Mucosa of gallbladder (tissue), 1 donor: ENCODE results near the gene FKBP1A. TPM values are rescaled to one million over a fixed set of nuclear protein-coding genes. Genes with fewer than 3 reads are reported as not detected.
"Not testable (repeated sequence)": the region's sequence is repeated elsewhere in the genome, so short reads cannot be mapped to it uniquely, and the experiment has no call there.

Experiments used
- DNase-seq: peaks from one replicate; pipeline ENCODE4 v3.0.0-alpha.2; 2020; ENCODE audit warnings: low spot score
- total RNA-seq: library from RNA; stranded (reverse); gene quantifications from one replicate; pipeline ENCODE4 v1.2.1, GENCODE V29; 2021
- donor health status: DM: no; HTN: no; CAD: no.

The FKBP1A gene
- total RNA-seq, 1 donor from 2014 or later: 177 TPM

DNA sequence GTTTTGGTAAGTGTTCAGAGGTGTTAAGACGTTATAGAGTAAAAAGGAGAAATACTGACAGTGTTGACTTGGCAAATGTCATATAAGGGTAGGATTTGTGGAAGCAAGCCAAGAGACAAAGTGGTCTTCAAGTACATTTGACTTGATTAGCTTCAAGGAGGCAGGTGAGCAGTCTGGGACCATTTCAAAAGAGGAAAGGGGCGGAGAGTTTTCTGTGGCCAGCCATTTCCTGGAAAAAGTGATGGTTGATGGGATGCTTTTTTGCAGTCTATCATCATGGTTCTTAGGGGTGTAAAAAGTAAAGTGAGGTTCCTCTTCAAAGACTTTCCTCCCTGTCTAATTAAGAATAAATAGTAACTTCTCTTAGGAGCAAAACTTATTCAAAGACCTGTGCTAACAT is 28.7 kb downstream of the FKBP1A start:
- DNase-seq: no peak

DNA sequence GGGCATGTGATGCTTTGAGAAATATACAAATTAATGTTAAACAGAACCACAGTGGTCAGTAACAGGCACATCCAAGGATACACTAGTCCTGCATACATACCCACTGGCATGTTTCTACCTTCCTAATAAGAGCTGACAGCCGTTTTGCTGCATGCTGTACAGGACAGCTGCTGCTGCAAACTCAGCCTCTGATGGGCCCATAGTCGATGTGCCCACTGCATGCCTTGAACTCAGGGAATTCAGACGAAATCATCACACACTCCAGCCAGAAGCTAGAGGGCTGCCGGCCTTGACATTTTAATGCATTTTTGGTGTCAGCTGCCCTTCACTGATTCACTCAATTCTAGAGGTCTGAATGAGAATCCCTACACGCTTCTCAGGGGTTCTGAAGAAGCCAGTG is 29.3 kb downstream of the FKBP1A start:
- no peak for DNase-seq

- no peak for DNase-seq
Measured at GRCh38 chr20:1362484-1362883, 30.4 kb downstream of the FKBP1A start.

DNA sequence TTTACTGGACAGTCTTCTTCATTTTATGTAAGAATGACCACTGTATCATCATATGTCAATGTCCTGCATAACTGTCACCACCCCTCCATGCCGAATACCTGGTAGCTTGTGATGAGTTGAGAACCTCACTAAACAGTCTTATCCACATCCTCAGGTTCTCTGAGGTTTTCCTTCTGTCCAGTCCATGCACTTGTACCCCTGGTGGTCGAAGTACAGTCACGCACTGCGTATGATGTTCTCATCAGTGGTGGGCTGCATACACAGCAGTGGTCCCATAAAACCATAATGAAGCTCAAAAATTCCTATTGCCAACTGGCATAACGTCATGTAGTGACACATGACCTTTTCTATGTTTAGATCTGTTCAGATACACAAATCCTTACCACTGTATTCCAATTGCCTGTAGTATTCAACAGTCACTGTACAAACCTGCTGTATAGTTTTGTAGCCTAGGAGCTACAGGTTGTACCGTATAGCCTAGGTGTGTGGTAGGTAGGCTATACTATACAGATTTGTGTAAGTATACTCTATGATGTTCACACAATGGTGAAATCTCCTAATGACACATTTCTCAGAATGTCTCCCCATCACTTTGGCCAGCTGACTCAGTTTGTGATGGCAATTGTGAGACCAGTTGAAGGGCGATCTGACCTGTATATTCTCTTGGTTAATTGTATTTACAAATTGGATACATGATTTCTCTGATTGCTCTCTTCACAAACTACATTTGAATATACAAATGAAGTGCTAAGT is 32.6 kb downstream of the FKBP1A start:
- DNase-seq: no peak

DNA sequence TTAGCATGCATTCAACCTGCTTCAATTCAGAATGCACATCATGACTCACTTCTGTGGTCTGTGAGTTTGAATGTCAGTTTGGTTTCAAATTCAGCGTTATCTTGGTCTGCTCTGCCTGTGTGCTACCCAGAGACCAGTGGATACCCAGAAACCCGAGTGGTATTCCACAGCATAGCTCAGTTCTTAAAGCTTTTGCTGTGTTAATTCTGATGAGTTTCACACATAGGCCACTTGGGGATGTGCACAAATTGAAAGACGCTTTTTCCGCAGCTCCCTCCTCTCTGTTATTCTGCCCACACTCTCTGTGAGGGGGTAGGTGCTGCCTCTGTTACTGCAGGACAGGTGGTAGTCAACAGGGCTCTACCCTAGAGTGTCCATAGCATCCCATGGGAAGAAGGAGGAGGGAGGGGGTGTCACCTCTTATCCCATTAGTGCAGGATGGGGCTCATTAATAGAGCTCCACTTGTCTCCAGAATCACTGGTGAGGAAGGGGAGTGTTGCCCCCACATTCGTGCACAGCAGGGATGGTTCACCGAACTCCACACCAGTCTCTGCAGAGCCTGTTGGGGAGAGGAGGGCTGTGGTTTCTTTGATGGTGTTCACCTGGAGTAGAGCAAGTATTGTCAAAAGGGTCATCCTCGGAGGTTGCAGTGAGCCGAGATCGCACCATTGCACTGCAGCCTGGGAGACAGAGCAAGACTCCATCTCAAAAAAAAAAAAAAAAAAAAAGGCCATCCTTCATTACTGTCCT is 34.8 kb downstream of the FKBP1A start:
- DNase-seq: no peak

DNA sequence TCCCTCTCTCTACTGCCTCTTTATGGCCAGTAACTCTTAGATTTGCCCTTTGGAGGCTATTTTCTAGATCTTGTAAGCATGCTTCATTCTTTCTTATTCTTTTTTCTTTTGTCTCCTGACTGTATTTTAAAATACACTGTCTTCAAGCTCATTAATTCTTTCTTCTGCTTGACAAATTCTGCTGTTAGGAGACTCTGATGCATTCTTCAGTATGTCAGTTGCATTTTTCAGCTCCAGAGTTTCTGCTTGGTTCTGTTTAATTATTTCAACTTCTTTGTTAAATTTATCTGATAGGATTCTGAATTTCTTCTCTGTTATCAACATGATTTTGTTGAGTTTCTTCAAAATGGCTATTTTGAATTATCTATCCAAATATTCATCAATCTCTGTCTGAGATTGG is 38.9 kb downstream of the FKBP1A start:
- DNase-seq: no peak

DNA sequence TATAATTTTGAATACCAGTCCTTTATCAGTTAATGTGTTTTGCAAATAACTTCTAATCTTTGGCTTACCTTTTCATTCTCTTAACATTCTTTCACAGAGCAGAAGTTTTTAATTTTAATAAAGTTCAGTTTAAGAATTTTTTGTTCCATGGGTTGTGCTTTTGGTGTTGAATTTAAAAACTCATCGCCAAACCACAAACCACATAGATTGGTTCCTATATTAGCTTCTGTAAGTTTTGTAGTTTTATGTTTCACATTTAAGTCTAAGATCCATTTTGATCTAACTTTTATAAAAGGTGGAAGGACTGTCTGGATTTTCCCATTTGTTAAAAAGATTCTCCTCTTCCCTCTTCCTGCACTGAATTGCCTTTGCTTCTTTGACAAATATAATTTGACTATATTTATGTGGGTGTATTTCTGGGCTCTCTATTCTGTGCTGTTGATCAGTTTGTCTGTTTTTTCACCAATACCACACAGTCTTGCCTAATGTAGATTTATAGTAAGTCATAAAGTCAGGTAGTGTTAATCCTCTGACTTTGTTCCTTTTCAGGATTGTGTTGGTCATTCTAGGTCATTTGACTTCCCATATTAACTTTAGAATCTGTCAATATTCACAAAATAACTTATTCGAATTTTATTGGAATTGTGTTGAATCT is 46.4 kb downstream of the FKBP1A start:
- no peak for DNase-seq

DNA sequence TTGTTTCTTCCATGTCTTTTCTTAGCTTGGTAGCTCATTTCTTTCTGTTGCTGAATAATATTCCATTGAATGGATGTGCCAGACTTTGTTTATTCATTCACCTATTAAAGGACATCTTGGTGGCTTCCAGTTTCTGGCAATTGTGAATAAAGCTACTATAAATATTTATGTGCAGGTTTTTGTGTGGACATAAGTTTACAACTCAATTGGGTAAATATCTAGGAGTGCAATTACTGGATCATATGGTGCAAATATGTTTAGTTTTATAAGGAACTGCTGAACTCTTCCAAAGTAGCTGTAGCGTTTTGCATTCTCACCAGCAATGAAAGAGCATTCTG is 47.1 kb downstream of the FKBP1A start:
- DNase-seq: no peak

GRCh38 chr20:1345030-1345755 is 47.7 kb downstream of the FKBP1A start:
- no peak for DNase-seq

GRCh38 chr20:1343446-1344124 is 49.3 kb downstream of the FKBP1A start:
- DNase-seq: not testable (repeated sequence)

GRCh38 chr20:1341561-1342265 is 51.1 kb downstream of the FKBP1A start:
- DNase-seq: no peak

- no peak for DNase-seq
Measured at GRCh38 chr20:1338801-1339200, 54.1 kb downstream of the FKBP1A start.

GRCh38 chr20:1338096-1338495 is 54.8 kb downstream of the FKBP1A start:
- no peak for DNase-seq

DNA sequence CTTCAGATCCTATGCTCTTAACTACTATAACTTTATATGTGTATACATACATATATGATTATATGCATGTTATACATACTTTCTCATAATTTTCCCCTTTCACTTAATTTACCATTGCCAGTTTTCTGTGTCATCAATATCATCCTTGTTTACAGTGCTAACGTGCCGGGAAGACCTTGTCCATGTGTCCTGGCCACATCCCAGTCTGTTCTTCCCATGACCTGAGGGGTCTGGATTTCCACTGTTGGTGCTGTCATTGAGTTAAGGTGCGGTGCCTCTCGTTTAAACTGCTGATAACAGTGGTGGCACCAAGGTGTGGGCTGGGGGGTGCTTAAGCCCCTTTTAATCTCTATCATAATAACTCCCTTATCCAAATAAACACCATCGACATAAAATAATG is 55.4 kb downstream of the FKBP1A start:
- no peak for DNase-seq

DNA sequence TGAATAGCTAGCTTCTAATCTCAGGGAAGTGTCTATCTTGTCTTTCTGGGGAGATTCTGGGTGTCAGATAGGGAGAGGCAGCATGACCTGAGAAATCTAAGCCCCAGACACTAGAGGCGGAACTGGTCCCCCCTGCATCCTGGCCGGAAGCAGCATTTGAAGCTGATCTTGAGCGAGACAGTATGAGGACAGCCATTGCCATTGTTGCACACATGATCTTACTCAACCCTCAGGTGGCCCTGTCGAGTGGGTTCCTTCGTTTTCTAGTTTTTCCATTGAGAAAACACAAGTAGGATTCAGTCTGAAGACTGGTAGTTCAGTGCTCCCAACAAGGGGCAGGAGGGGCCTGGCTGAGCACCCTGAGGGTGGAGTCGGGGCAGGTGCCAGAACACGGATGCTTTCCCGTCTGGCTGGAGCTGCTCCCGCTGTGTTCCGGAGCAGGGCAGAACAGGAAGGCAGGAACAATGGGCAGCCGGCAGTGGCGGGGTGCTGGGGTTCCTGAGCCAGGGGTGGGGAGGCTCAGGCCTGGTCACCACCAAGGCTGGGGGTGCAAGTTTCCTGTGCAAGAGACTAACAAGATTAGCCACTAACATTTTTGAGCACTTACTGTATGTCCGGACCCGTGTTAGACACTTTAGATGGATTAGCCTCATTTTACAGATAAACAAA is 56.0 kb downstream of the FKBP1A start:
- DNase-seq: peak; percentile 59

DNA sequence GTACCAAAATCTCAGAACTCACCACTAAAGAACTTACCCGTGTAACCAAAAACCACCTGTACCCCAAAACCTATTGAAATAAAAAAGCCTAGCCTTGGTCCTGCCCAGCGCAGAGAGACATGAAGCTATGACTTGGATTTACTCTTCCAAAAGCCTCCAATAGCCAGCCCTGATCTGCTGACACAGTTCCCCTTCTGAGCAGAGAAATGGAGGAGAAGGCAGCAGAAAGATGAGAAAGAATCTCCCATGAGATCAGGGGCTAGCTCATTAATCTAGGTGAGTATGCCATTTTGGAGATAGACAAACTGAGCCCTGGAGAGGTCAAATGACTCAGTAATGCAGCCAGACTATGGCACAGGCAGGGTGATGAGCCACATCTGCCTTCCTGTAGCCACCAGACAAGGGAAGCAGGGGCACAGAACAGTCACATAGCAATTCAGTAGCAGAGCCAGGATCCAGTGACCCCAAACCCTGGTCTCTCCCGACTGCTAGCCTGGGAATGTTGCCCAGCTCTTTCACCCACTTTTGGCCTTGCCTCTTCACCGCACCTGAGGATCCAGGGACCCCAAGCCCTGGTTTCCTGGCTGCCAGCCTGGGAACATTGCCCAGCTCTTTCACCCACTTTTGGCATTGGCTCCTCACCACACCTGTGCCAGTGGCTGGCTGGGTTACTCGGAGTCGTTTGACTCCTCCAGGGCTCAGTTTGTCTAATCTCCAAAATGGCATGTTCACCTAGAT is 56.7 kb downstream of the FKBP1A start:
- no peak for DNase-seq

- no peak for DNase-seq
Measured at GRCh38 chr20:1334761-1335160, 58.1 kb downstream of the FKBP1A start.

DNA sequence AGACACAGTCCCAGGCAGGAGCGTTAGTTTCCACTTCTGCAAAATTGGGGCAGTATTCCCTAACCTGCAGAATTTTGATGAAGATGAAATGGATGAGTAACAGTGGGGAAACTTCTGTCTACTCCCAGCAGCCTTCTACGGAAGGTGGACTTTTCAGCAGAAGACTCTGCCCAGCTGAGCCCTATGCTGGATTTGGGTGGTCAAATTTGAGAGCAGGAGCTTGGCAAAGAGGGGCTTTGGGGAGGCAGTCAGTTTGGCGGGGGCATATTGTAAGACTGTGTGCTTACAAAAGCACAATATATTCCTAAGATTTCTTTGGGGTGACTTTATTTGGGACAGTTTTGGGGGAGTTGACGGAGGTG is 58.5 kb downstream of the FKBP1A start:
- no peak for DNase-seq

DNA sequence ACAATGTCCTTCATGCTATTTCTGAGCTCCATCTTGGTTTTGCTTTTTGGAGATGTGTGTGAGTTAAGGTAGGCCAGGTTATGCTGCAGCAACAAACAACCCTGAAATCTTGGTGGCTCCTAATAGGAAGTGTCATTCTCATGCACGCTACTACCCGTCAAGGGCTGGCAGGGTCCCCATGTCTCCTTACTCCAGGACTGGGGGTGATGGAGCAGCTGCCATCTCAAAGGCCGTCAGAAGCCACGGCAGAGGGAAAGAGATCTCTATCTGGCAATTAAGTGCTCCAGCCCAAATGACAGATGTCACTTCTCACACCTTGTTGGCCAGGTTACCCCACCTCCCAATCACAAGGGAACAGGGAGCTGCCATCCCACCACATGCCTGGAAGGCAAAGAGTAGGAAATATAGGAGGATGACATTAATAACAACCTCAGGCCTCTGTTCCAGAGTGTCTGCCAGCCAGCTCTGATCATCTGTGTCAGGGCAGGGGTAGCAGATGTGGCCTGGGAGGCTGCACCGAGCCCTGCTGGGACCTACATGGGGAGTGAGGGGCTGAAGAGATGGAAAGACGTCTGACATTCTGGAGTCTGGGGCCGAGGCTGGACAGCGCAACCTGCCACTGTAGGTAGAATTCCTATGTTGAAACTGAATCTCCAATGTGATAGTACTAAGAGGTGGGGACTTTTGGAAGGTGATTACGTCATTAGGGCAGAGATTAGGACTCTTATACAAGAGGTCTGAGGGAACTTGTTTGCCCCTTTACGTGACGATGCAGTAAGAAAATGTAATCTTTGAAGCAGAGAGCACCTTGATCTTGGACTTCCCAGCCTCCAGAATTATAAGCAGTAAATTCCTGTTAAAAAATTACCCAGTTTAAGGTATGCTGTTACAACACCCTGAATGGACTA is 59.1 kb downstream of the FKBP1A start:
- no peak for DNase-seq
